A204.1 (cell line): Measurements from ENCODE around the gene SPRR3.

Experiments used
- FAIRE-seq: peaks from 2 replicates; lab custom pipeline; 2012; peaks lifted over from hg19 to GRCh38; lab: Jason Lieb, UNC

SPRR3 gene

GRCh38 chr1:153001382-153001781 lies at the start of gene SPRR3:
Gene SPRR3, plus strand, starts transcription at chr1:153001749. Its CDS starts 1,272 bp downstream, at chr1:153003021.
- no peak for FAIRE-seq

GRCh38 chr1:152953761-152954160 lies 47.8 kb upstream of the SPRR3 start:
- no peak for FAIRE-seq

GRCh38 chr1:152954436-152954835 lies 47.1 kb upstream of the SPRR3 start:
- FAIRE-seq: no peak

- no peak for FAIRE-seq
Observed at GRCh38 chr1:152957561-152957960, 44.0 kb upstream of the SPRR3 start.

- no peak for FAIRE-seq
Observed at GRCh38 chr1:152959273-152959672, 42.3 kb upstream of the SPRR3 start.

- no peak for FAIRE-seq
Observed at GRCh38 chr1:152959801-152960451, 41.6 kb upstream of the SPRR3 start.

GRCh38 chr1:152960452-152961044 lies 41.0 kb upstream of the SPRR3 start:
- no peak for FAIRE-seq

GRCh38 chr1:152961226-152961891 lies 40.2 kb upstream of the SPRR3 start:
- no peak for FAIRE-seq

- no peak for FAIRE-seq
Observed at GRCh38 chr1:152962876-152963415, 38.6 kb upstream of the SPRR3 start.

- FAIRE-seq: no peak
Observed at GRCh38 chr1:152964536-152964935, 37.0 kb upstream of the SPRR3 start.

- no peak for FAIRE-seq
Observed at GRCh38 chr1:152965853-152966252, 35.7 kb upstream of the SPRR3 start.

- no peak for FAIRE-seq
Observed at GRCh38 chr1:152967201-152967600, 34.3 kb upstream of the SPRR3 start.

- no peak for FAIRE-seq
Observed at GRCh38 chr1:152968248-152968647, 33.3 kb upstream of the SPRR3 start.

GRCh38 chr1:152969036-152969435 lies 32.5 kb upstream of the SPRR3 start:
- no peak for FAIRE-seq

GRCh38 chr1:152970495-152970894 lies 31.1 kb upstream of the SPRR3 start, which contains the start of gene SPRR4:
Gene SPRR4, plus strand, starts transcription at chr1:152970648. Its CDS starts 1,243 bp downstream, at chr1:152971891.
- FAIRE-seq: no peak

- no peak for FAIRE-seq
Observed at GRCh38 chr1:152972196-152972886, 29.2 kb upstream of the SPRR3 start.

GRCh38 chr1:152976688-152977087 lies 24.9 kb upstream of the SPRR3 start:
- FAIRE-seq: no peak

- FAIRE-seq: no peak
Observed at GRCh38 chr1:152977614-152978013, 23.9 kb upstream of the SPRR3 start.

GRCh38 chr1:152980676-152981075 lies 20.9 kb upstream of the SPRR3 start:
- FAIRE-seq: no peak

GRCh38 chr1:152981146-152981871 lies 20.2 kb upstream of the SPRR3 start:
- no peak for FAIRE-seq

GRCh38 chr1:152982076-152982475 lies 19.5 kb upstream of the SPRR3 start:
- no peak for FAIRE-seq

GRCh38 chr1:152983234-152983633 lies 18.3 kb upstream of the SPRR3 start:
- FAIRE-seq: no peak
